Bronchial epithelial cell (primary cell): Measurements from ENCODE around the gene PHIP. TPM values are rescaled to one million over a fixed set of nuclear protein-coding genes. Genes with fewer than 3 reads are reported as not detected.

ENCODE experiments used
- DNase-seq: peaks from one replicate; pipeline ENCODE4 v3.0.0-alpha.2; 2010; ENCODE audit warnings: low read depth
- FAIRE-seq: peaks from 2 replicates; lab custom pipeline; 2011; peaks lifted over from hg19 to GRCh38; lab: Jason Lieb, UNC
- H3K27me3 ChIP-seq: 2 replicates; pipeline ENCODE4 v1.5.1; 2011; ENCODE audit warnings: low read length; ENCODE audit not compliant: control insufficient read depth, insufficient read depth
- H3K36me3 ChIP-seq: 2 replicates; pipeline ENCODE4 v1.5.1; 2011; ENCODE audit warnings: low read length; ENCODE audit not compliant: control insufficient read depth, insufficient read depth
- H3K4me3 ChIP-seq: 2 replicates; pipeline ENCODE4 v1.5.1; 2011; ENCODE audit warnings: mild to moderate bottlenecking, low read depth, low read length, control low read depth
- total RNA-seq: library from RNA; depleted of rRNA; stranded (reverse); fragments of >200 nt; gene quantifications from 2 replicates; pipeline ENCODE4 v1.2.1, GENCODE V29; 2014
- TF ChIP-seq, protein P1 (sequence below): IDR thresholded peaks from 2 replicates; pipeline ENCODE4 v1.5.1; 2011; ENCODE audit warnings: mild to moderate bottlenecking, moderate library complexity, low read length, control low read depth, inconsistent platforms; ENCODE audit not compliant: insufficient read depth, severe bottlenecking

The PHIP gene
- total RNA-seq, 1 donor from 2014 or later: 13.2 TPM

DNA sequence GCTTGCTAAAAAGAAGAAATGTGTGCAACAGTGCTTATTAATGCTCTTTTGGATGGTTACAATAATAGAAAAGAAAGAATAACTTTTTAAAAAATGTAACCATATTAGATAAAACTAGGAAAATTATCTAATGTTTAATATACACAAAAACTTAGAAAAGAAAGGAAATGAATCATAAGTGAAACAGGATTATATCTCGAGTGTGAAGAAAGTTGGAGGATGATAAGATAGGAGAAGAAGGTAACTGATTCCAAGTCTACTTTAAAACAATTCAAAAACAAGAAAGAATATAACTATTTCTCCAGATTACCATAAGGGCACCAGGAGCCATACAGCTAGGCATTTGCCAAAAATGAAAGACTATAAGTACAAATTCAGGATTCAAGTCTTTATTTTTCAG lies 73.0 kb downstream of the PHIP start:
- FAIRE-seq: no peak
- peaks cover 3% of the 10 kb centered on the region for H3K36me3 ChIP-seq
- no peaks in the 10 kb centered on the region for H3K27me3 ChIP-seq
- peak; percentile 29 for DNase-seq
- H3K4me3 ChIP-seq: no peak overlapping the region
- TF ChIP-seq, protein P1, sequence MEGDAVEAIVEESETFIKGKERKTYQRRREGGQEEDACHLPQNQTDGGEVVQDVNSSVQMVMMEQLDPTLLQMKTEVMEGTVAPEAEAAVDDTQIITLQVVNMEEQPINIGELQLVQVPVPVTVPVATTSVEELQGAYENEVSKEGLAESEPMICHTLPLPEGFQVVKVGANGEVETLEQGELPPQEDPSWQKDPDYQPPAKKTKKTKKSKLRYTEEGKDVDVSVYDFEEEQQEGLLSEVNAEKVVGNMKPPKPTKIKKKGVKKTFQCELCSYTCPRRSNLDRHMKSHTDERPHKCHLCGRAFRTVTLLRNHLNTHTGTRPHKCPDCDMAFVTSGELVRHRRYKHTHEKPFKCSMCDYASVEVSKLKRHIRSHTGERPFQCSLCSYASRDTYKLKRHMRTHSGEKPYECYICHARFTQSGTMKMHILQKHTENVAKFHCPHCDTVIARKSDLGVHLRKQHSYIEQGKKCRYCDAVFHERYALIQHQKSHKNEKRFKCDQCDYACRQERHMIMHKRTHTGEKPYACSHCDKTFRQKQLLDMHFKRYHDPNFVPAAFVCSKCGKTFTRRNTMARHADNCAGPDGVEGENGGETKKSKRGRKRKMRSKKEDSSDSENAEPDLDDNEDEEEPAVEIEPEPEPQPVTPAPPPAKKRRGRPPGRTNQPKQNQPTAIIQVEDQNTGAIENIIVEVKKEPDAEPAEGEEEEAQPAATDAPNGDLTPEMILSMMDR: no peak

DNA sequence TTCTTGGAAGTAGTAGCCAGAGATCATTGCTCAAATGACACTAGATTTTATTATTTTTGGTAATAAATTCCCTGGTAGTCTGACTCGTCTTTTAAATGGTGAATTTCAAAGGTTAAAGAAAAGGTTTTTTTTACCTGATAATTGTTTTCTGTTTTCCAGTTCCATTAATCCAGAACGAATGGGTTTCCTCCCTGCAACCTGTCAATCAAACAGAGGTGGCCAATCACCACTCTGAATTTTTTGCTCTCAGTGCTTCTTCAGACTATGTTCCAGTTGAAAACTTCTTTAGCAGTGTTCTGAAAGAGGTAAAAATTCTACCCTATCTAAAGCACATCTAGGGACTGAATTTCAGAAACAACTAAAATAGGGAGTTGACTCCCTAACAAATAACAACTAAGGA lies 73.8 kb downstream of the PHIP start:
- Histone ChIP-seq H3K4me3 (no peak overlapping the region), H3K27me3 (no peaks in the 10 kb centered on the region), H3K36me3 (peaks cover 3% of the 10 kb centered on the region)
- FAIRE-seq: no peak
- DNase-seq: no peak
- TF ChIP-seq, protein P1: no peak

DNA sequence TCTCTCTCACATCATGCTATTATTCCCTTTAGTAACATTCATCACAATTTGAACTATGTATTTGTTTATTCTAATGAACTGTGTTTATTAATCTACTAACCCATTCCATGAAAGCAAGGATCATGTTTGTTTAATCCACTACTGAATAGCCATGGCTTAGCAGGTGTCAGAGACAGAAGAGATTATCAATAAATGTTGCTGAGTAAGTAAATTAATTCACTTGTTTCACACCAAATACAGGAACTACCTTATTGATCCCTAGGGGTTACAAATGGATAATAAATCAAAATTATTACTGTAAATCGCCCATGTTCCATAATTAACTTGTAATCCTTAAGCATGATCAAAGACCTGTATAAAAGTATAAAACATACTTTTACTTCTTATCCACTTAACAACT lies 76.6 kb downstream of the PHIP start:
- TF ChIP-seq, protein P1: no peak
- DNase-seq (no peak), FAIRE-seq (no peak)
- Histone ChIP-seq H3K27me3 (no peaks in the 10 kb centered on the region), H3K4me3 (no peak overlapping the region), H3K36me3 (peaks cover 3% of the 10 kb centered on the region)

DNA sequence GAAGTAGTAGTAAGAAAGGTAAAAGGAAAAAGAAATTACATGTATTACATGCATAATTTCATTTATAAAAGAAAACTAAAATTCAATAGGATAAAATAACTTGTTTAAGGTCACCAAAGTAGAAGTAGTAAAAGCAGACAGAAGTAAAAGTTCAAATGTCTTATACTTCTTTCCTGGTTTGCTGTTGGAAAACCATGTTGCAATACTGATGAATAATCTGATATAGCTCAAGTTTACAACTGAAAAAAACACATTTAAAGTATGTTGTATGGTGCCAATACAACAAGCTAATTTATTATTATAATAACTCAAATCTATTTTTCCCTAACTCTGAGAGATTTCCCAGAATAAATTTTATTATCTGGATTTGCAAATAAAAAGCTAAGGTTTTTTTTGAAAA lies 78.3 kb downstream of the PHIP start:
- TF ChIP-seq, protein P1: no peak
- DNase-seq (no peak), FAIRE-seq (no peak)
- Histone ChIP-seq H3K36me3 (peaks cover 7% of the 10 kb centered on the region), H3K4me3 (no peak overlapping the region), H3K27me3 (no peaks in the 10 kb centered on the region)

DNA sequence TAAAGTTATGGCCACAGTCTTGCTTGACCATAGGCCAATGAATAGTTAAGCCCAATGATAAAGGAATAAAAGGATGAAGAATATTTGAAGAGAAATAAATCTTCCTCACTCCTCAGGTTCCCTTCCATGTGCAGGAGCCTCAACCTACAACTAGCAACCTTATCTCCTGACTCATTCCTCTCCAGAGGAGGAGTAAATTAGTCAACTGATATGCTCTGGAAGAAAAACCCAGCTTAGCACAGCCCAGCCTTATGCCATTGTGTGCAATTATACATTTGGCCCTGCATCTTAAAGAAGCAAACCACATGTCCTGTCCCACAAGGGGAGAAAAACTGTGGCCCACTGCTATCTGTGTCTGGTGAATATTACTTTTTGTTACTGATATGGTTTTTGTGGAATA lies 82.1 kb downstream of the PHIP start:
- no peaks in the 10 kb centered on the region for H3K27me3 ChIP-seq
- H3K36me3 ChIP-seq: peaks cover 6% of the 10 kb centered on the region
- FAIRE-seq: no peak
- no peak overlapping the region for H3K4me3 ChIP-seq
- TF ChIP-seq, protein P1: no peak
- peak; percentile 44 for DNase-seq

DNA sequence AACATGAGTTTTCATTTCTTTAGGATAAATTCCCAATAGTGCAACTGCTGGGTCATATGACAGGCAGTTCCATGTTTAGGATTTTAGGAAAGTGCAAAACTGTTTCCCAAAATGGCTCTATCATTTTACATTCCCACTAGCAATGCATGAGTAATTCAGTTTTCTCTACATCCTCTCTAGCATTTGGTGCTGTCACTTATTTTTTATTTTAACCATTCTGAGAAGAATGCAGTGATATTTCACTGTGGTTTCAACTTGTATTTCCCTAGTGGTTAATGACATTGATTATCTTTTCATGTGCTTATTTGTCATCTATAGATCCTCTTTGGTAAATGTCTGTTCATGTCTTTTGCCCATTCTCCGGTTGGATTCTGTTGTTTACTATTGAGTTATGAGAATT lies 82.7 kb downstream of the PHIP start:
- Histone ChIP-seq H3K4me3 (no peak overlapping the region), H3K36me3 (peaks cover 6% of the 10 kb centered on the region), H3K27me3 (no peaks in the 10 kb centered on the region)
- no peak for DNase-seq
- TF ChIP-seq, protein P1: no peak
- FAIRE-seq: no peak
